ENCODE results near the gene C17orf100. TPM values are rescaled to one million over a fixed set of nuclear protein-coding genes. Genes with fewer than 3 reads are reported as not detected.
A peak's percentile ranks its signal among the peaks of the same experiment; 100 is the strongest.

Gene C17orf100
- total and polyA plus RNA-seq, 2 of the 13 experiments (the other 11 are each of a cell fraction or from before 2014, with no cell fraction given), result 3.6 to 8.7 TPM

GRCh38 chr17:6666077-6666521 lies 14.5 kb downstream of the C17orf100 start (continued):
- TF ChIP-seq CAMTA2 (CRISPR knock-in tag; IDR thresholded peaks at IDR 0.05; ENCODE audit: borderline replicate concordance) (0 out of 2 replicates have a peak, but pooled peaks have one; percentile 29), ZMAT3 (CRISPR knock-in tag; conservative IDR thresholded peaks at IDR 0.05) (no peak), YEATS4 (CRISPR knock-in tag; IDR thresholded peaks at IDR 0.05; ENCODE audit: borderline replicate concordance) (no peak), ZNF557 (CRISPR knock-in tag; IDR thresholded peaks at IDR 0.05) (no peak), ZNF614 (CRISPR knock-in tag; IDR thresholded peaks at IDR 0.05; ENCODE audit: borderline replicate concordance) (no peak), SOX6 (IDR thresholded peaks at IDR 0.05) (no peak), SOX6 (CRISPR knock-in tag; IDR thresholded peaks at IDR 0.05) (peak; percentile 60), SOX5 (CRISPR knock-in tag; IDR thresholded peaks at IDR 0.05; ENCODE audit: borderline replicate concordance) (no peak), LCORL (IDR thresholded peaks at IDR 0.05) (no peak), LCORL (CRISPR knock-in tag; IDR thresholded peaks at IDR 0.05) (peak; percentile 76; the same call in 1 of the 2 replicates), XRCC5 (optimal IDR thresholded peaks at IDR 0.05; ENCODE audit: low read length) (peak; percentile 61), KLF11 (CRISPR knock-in tag; IDR thresholded peaks at IDR 0.05) (peak; percentile 46; the same call in 1 of the 2 replicates), ELK4 (CRISPR knock-in tag; IDR thresholded peaks at IDR 0.05; ENCODE audit: borderline replicate concordance) (no peak), NFKBIZ (CRISPR knock-in tag; IDR thresholded peaks at IDR 0.05) (0 out of 2 replicates have a peak, but pooled peaks have one; percentile 24), ZNF317 (CRISPR knock-in tag; IDR thresholded peaks at IDR 0.05) (peak; percentile 70; the same call in 1 of the 2 replicates), ELF3 (CRISPR knock-in tag; IDR thresholded peaks at IDR 0.05) (peak; percentile 44; the same call in 1 of the 2 replicates), RAD51 (IDR thresholded peaks at IDR 0.05; ENCODE audit: borderline replicate concordance) (no peak), ZNF563 (CRISPR knock-in tag; IDR thresholded peaks at IDR 0.05) (no peak), BRF2 (CRISPR knock-in tag; IDR thresholded peaks at IDR 0.05) (no peak), MBNL3 (CRISPR knock-in tag; conservative IDR thresholded peaks at IDR 0.05) (no peak), KLF16 (CRISPR knock-in tag; IDR thresholded peaks at IDR 0.05) (no peak), SALL1 (CRISPR knock-in tag; IDR thresholded peaks at IDR 0.05) (peak; percentile 71), ZBTB46 (CRISPR knock-in tag; IDR thresholded peaks at IDR 0.05; ENCODE audit: borderline replicate concordance) (no peak), YY1 (IDR thresholded peaks at IDR 0.05; ENCODE audit: insufficient read depth, insufficient replicate concordance, low read depth, low read length) (peak; percentile 26), HOMEZ (CRISPR knock-in tag; IDR thresholded peaks at IDR 0.05; ENCODE audit: low read depth) (no peak), PITX1 (CRISPR knock-in tag; IDR thresholded peaks at IDR 0.05) (peak; percentile 61), RARA (CRISPR knock-in tag; IDR thresholded peaks at IDR 0.05) (0 out of 2 replicates have a peak, but pooled peaks have one; percentile 18)
